Astrocyte of the cerebellum (primary cell): ENCODE results near the gene CDO1.

Source experiments
- DNase-seq: peaks from one replicate; pipeline ENCODE4 v3.0.0-alpha.2; 2011; ENCODE audit warnings: low read depth
- H3K4me3 ChIP-seq: 2 replicates; pipeline ENCODE4 v1.5.1; 2011; ENCODE audit warnings: mild to moderate bottlenecking, low read depth, low read length, moderate library complexity
- in situ Hi-C: cut with HindIII; loops from 2 replicates; pipeline ENCODE4 v1.10.0; 2017; ENCODE audit warnings: low sequenced_read_pairs
- TF ChIP-seq, protein P1 (sequence below): IDR thresholded peaks from 2 replicates; pipeline ENCODE4 v1.5.1; 2012; ENCODE audit warnings: low read length, low read depth, moderate library complexity, mild to moderate bottlenecking; ENCODE audit errors: missing control alignments

The CDO1 gene

DNA sequence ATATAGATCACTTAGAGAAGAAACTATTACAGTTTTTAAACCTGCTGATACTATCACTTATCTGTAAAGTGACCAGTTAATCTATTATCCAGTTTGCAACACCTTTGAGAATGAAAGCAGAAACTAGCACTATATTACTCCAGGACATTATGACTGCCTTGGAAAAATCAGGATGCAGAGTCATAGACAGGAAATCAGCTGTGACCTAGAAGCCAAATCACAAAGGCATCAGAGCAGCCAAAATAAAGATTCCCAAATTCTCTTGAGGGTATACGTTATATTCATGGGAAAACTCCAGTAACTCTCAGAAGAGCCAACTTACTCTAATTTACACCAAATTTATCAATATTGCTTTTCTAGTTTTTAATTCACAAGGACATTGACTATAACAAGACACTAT, 49.9 kb downstream of the CDO1 start:
- H3K4me3 ChIP-seq: no peak overlapping the region
- TF ChIP-seq, protein P1, sequence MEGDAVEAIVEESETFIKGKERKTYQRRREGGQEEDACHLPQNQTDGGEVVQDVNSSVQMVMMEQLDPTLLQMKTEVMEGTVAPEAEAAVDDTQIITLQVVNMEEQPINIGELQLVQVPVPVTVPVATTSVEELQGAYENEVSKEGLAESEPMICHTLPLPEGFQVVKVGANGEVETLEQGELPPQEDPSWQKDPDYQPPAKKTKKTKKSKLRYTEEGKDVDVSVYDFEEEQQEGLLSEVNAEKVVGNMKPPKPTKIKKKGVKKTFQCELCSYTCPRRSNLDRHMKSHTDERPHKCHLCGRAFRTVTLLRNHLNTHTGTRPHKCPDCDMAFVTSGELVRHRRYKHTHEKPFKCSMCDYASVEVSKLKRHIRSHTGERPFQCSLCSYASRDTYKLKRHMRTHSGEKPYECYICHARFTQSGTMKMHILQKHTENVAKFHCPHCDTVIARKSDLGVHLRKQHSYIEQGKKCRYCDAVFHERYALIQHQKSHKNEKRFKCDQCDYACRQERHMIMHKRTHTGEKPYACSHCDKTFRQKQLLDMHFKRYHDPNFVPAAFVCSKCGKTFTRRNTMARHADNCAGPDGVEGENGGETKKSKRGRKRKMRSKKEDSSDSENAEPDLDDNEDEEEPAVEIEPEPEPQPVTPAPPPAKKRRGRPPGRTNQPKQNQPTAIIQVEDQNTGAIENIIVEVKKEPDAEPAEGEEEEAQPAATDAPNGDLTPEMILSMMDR: no peak
- in situ Hi-C loops: no loop called here
- DNase-seq: no peak

DNA sequence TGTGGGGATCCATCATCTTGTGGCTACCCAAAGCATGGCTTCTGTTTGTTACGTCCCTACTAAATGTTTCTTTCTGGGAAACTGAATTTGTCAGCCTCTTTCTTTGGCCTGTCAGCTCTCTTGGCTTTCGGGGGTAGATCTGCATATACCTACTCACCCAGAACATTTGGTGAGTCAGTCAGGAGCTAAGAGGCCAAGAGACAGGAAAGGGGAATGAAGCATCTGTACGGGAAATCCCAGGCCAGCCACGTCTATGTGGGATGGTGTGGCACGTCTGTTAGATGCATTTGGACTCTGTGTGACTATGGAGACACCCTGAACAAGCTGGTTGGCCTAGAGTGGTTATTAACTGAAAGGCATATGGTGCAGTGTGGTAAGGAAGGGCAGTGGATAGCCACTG, 58.1 kb downstream of the CDO1 start:
- TF ChIP-seq, protein P1: no peak
- DNase-seq: no peak
- no peak overlapping the region for H3K4me3 ChIP-seq
- in situ Hi-C loops: no loop called here

DNA sequence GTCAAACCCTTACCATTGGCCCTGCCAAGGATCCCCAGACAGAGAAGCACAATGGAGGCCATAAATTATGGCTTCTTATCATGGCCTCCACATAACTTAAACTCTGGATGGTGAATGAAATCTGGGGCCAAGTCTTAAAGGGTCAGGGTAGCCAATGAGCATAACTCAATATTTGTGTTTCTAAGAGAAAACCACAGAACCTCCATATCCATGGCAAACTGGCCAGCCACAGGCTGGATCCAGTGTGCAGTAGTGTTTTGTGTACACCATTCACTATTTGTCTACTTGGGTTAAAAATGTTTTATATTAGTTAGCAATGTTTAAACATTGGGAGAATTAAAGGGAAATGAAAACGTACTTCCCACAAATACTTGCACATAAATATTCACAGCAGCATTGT, 60.8 kb downstream of the CDO1 start:
- in situ Hi-C loops: no loop called here
- TF ChIP-seq, protein P1: no peak
- no peak for DNase-seq
- H3K4me3 ChIP-seq: no peak overlapping the region
